ENCODE results near the gene RBPJ. TPM values are rescaled to one million over a fixed set of nuclear protein-coding genes. Genes with fewer than 3 reads are reported as not detected.

RBPJ gene
- total RNA-seq, 1 donor from 2014 or later = 162 TPM

GRCh38 chr4:26321373-26322221 lies 783 bp downstream of the RBPJ start:
- Mint-ChIP-seq H3K36me3 (ENCODE audit: insufficient read depth) (no peaks in the 10 kb centered on the region), H3K4me3 (ENCODE audit: low read depth) (peak overlapping the region; percentile 99), H3K27ac (peak overlapping the region; percentile 99), H3K9me3 (ENCODE audit: low read depth) (peaks cover 4% of the 10 kb centered on the region), H3K27me3 (peaks cover 10% of the 10 kb centered on the region), H3K4me1 (ENCODE audit: low read depth) (peaks cover 26% of the 10 kb centered on the region)
- DNase-seq (ENCODE audit: low spot score, unreplicated experiment) = peak; percentile 21
- TF ChIP-seq, protein P1, sequence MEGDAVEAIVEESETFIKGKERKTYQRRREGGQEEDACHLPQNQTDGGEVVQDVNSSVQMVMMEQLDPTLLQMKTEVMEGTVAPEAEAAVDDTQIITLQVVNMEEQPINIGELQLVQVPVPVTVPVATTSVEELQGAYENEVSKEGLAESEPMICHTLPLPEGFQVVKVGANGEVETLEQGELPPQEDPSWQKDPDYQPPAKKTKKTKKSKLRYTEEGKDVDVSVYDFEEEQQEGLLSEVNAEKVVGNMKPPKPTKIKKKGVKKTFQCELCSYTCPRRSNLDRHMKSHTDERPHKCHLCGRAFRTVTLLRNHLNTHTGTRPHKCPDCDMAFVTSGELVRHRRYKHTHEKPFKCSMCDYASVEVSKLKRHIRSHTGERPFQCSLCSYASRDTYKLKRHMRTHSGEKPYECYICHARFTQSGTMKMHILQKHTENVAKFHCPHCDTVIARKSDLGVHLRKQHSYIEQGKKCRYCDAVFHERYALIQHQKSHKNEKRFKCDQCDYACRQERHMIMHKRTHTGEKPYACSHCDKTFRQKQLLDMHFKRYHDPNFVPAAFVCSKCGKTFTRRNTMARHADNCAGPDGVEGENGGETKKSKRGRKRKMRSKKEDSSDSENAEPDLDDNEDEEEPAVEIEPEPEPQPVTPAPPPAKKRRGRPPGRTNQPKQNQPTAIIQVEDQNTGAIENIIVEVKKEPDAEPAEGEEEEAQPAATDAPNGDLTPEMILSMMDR (IDR thresholded peaks at IDR 0.05; ENCODE audit: unreplicated experiment) = no peak

DNA sequence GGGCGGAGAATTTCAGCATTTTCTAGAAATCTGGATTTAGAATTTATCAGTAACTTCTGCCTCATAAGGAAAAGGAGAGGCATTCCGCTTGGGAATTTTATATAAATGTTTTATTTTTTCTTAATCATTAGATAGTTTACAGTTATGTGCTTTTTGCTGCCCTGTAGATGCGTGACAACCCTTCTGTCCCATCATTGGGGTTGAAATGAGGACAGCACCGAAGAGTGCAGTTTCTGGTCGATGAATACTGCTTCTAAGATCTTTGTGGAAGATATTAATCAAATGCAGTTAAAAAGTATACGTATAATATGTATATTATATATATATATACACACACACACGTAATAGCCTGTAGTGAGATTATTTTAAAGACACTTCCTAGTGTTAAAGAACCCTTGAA lies 1.5 kb downstream of the RBPJ start:
- TF ChIP-seq, protein P1 (IDR thresholded peaks at IDR 0.05; ENCODE audit: unreplicated experiment) = no peak
- peaks cover 6% of the 10 kb centered on the region for H3K27me3 Mint-ChIP-seq
- peaks cover 30% of the 10 kb centered on the region for H3K4me1 Mint-ChIP-seq (ENCODE audit: low read depth)
- DNase-seq (ENCODE audit: low spot score, unreplicated experiment) = no peak
- H3K36me3 Mint-ChIP-seq (ENCODE audit: insufficient read depth) = no peaks in the 10 kb centered on the region
- H3K27ac Mint-ChIP-seq = peak overlapping the region; percentile 99
- peak overlapping the region; percentile 99 for H3K4me3 Mint-ChIP-seq (ENCODE audit: low read depth)
- H3K9me3 Mint-ChIP-seq (ENCODE audit: low read depth) = peaks cover 4% of the 10 kb centered on the region

- H3K4me1 Mint-ChIP-seq (ENCODE audit: low read depth) = peaks cover 32% of the 10 kb centered on the region
- H3K4me3 Mint-ChIP-seq (ENCODE audit: low read depth) = peak overlapping the region; percentile 79
- peaks cover 3% of the 10 kb centered on the region for H3K36me3 Mint-ChIP-seq (ENCODE audit: insufficient read depth)
- no peaks in the 10 kb centered on the region for H3K9me3 Mint-ChIP-seq (ENCODE audit: low read depth)
- TF ChIP-seq, protein P1 (IDR thresholded peaks at IDR 0.05; ENCODE audit: unreplicated experiment) = no peak
- no peaks in the 10 kb centered on the region for H3K27me3 Mint-ChIP-seq
- no peak for DNase-seq (ENCODE audit: low spot score, unreplicated experiment)
- H3K27ac Mint-ChIP-seq = peak overlapping the region; percentile 38
Measured at GRCh38 chr4:26323821-26324220, 3.0 kb downstream of the RBPJ start.

GRCh38 chr4:26325191-26325590 lies 4.4 kb downstream of the RBPJ start:
- no peaks in the 10 kb centered on the region for H3K9me3 Mint-ChIP-seq (ENCODE audit: low read depth)
- H3K36me3 Mint-ChIP-seq (ENCODE audit: insufficient read depth) = peaks cover 3% of the 10 kb centered on the region
- TF ChIP-seq, protein P1 (IDR thresholded peaks at IDR 0.05; ENCODE audit: unreplicated experiment) = peak; percentile 38
- H3K4me3 Mint-ChIP-seq (ENCODE audit: low read depth) = peak overlapping the region; percentile 1
- DNase-seq (ENCODE audit: low spot score, unreplicated experiment) = no peak
- H3K27me3 Mint-ChIP-seq = no peaks in the 10 kb centered on the region
- H3K27ac Mint-ChIP-seq = no peak overlapping the region
- peaks cover 32% of the 10 kb centered on the region for H3K4me1 Mint-ChIP-seq (ENCODE audit: low read depth)

- Mint-ChIP-seq H3K4me3 (ENCODE audit: low read depth) (no peak overlapping the region), H3K36me3 (ENCODE audit: insufficient read depth) (peaks cover 3% of the 10 kb centered on the region), H3K27me3 (no peaks in the 10 kb centered on the region), H3K4me1 (ENCODE audit: low read depth) (peaks cover 48% of the 10 kb centered on the region), H3K27ac (no peak overlapping the region), H3K9me3 (ENCODE audit: low read depth) (no peaks in the 10 kb centered on the region)
- TF ChIP-seq, protein P1 (IDR thresholded peaks at IDR 0.05; ENCODE audit: unreplicated experiment) = no peak
- no peak for DNase-seq (ENCODE audit: low spot score, unreplicated experiment)
Measured at GRCh38 chr4:26326791-26327190, 6.0 kb downstream of the RBPJ start.

Measured in progenitor cell of endocrine pancreas (in vitro differentiated cells).